K562 (cell line): ENCODE results near the gene ZNF280C. TPM values are rescaled to one million over a fixed set of nuclear protein-coding genes. Genes with fewer than 3 reads are reported as not detected.

Source experiments
- ATAC-seq: fragments of 200-7000 bp; cut with Tn5 transposase; 3 replicates; pipeline ENCODE4 v1.9.1; 2020; ENCODE audit warnings: moderate library complexity
- BruUV-seq: library from RNA; stranded (reverse); fragments of 400-500 nt; replicated peaks from 2 replicates; lab custom pipeline; 2021; lab: Mats Ljungman, UMichigan
- CTCF ChIA-PET: fragments of 300-600 bp; formaldehyde crosslinking; extraction: SDS; loops from one replicate; lab custom pipeline; 2021; ENCODE audit warnings: low intra/inter-chr PET ratio; lab: Yijun Ruan, JAX
- POLR2A ChIA-PET: fragments of 300-600, 350-650 bp; sonication (Branson Sonifier 250); formaldehyde crosslinking; extraction: SDS; loops from one replicate; lab custom pipeline; 2021; ENCODE audit warnings: antibody characterized with exemption, inconsistent platforms; lab: Yijun Ruan, JAX
- DNase-seq, 4 experiments: peaks; one replicate each; pipeline versions ENCODE4 v3.0.0 to v3.0.0-alpha.2; 2011 to 2018; ENCODE audit warnings: low spot score in 3 of 4, mixed read lengths in 3 of 4; ENCODE audit errors: extremely low read depth in 1 of 4
- FAIRE-seq: peaks from 2 replicates; lab custom pipeline; 2011; peaks lifted over from hg19 to GRCh38; lab: Jason Lieb, UNC
- H2AFZ ChIP-seq: 2 replicates; pipeline ENCODE4 v1.6.0; 2011; ENCODE audit warnings: low read depth, low read length, control low read depth, inconsistent platforms
- H3K27ac ChIP-seq: fragments of 200-600 bp; 3 replicates; pipeline ENCODE4 v1.8.0; 2011; ENCODE audit warnings: low read depth, mild to moderate bottlenecking, control low read depth, inconsistent platforms, low read length, moderate library complexity, mixed read lengths; ENCODE audit errors: extremely low read depth
- H3K27me3 ChIP-seq, 2 experiments: fragments of 300-600 bp in 1 of 2; 2 replicates in 1 of 2; 3 replicates in 1 of 2; pipeline versions ENCODE4 v1.6.0 to v1.8.0; 2011; ENCODE audit warnings: inconsistent platforms in 2 of 2, low read length in 2 of 2, mild to moderate bottlenecking in 1 of 2, mixed read lengths in 1 of 2, moderate library complexity in 1 of 2; ENCODE audit not compliant: control insufficient read depth in 2 of 2, insufficient read depth in 2 of 2
- H3K36me3 ChIP-seq: fragments of 300-600 bp; 3 replicates; pipeline ENCODE4 v1.8.0; 2011; ENCODE audit warnings: mild to moderate bottlenecking, low read length, inconsistent platforms; ENCODE audit not compliant: control insufficient read depth, insufficient read depth
- H3K4me1 ChIP-seq, 2 experiments: fragments of 200-600 bp in 1 of 2; replicated peaks in 1 of 2; 2 replicates in 1 of 2; 3 replicates in 1 of 2; pipeline versions ENCODE4 v1.5.1 to v1.8.0; 2011; ENCODE audit warnings: inconsistent platforms in 2 of 2, low read length in 2 of 2, mild to moderate bottlenecking in 1 of 2, mixed read lengths in 1 of 2, moderate library complexity in 1 of 2; ENCODE audit not compliant: control insufficient read depth in 2 of 2, insufficient read depth in 2 of 2
- H3K4me2 ChIP-seq: 2 replicates; pipeline ENCODE4 v1.6.1; 2011; ENCODE audit warnings: low read length, control low read depth, inconsistent platforms, mixed read lengths; ENCODE audit not compliant: insufficient read depth
- H3K4me3 ChIP-seq: fragments of 200-600 bp; sonication (generic), shearing (Covaris generic); 2 replicates; pipeline ENCODE4 v1.5.1; 2016; ENCODE audit warnings: control low read depth, inconsistent platforms
- H3K79me2 ChIP-seq: fragments of 200-600 bp; 3 replicates; pipeline ENCODE4 v1.8.0; 2011; ENCODE audit warnings: low read length, inconsistent platforms; ENCODE audit not compliant: control insufficient read depth, insufficient read depth
- H3K9ac ChIP-seq, 2 experiments: 2 replicates each; pipeline versions ENCODE4 v1.6.0 to v1.6.1; 2011; ENCODE audit warnings: low read depth in 2 of 2, low read length in 2 of 2, control low read depth in 1 of 2, inconsistent platforms in 1 of 2, mild to moderate bottlenecking in 1 of 2, mixed read lengths in 1 of 2; ENCODE audit not compliant: insufficient read depth in 1 of 2
- H3K9me1 ChIP-seq: one replicate; pipeline ENCODE4 v1.6.0; 2011; ENCODE audit warnings: inconsistent platforms, mild to moderate bottlenecking, low read length, moderate library complexity; ENCODE audit not compliant: control insufficient read depth, insufficient read depth
- H3K9me3 ChIP-seq: replicated peaks from 2 replicates; pipeline ENCODE4 v1.5.1; 2011; ENCODE audit warnings: low read depth, low read length, inconsistent platforms; ENCODE audit not compliant: control insufficient read depth, insufficient read depth
- H4K20me1 ChIP-seq: replicated peaks from 2 replicates; pipeline ENCODE4 v1.6.1; 2011; ENCODE audit warnings: low read length, inconsistent platforms, mixed read lengths; ENCODE audit not compliant: control insufficient read depth, insufficient read depth
- ARID1B ChIP-seq: fragments of 450-650 bp; IDR thresholded peaks from 2 replicates; pipeline ENCODE4 v1.6.1; 2016; ENCODE audit warnings: antibody characterized with exemption, mild to moderate bottlenecking, inconsistent platforms
- CBX3 ChIP-seq, 2 experiments: IDR thresholded peaks; 1 replicate in 1 of 2; 2 replicates in 1 of 2; pipeline ENCODE4 v1.6.1; 2012; ENCODE audit warnings: inconsistent platforms in 2 of 2, low read length in 2 of 2, borderline replicate concordance in 1 of 2, control low read depth in 1 of 2
- CTBP1 ChIP-seq: fragments of 450-650 bp; IDR thresholded peaks from 2 replicates; pipeline ENCODE4 v1.6.1; 2016; ENCODE audit warnings: borderline replicate concordance
- RERE ChIP-seq: sonication (generic); formaldehyde crosslinking; IDR thresholded peaks from 2 replicates; pipeline ENCODE4 v1.8.0; 2023; ENCODE audit warnings: missing genetic modification reagents, mild to moderate bottlenecking, borderline replicate concordance
- RFX5 ChIP-seq: IDR thresholded peaks from 2 replicates; pipeline ENCODE4 v1.6.1; 2011; ENCODE audit warnings: low read depth, mild to moderate bottlenecking, improper control_type of control experiment, low read length
- SNRNP70 ChIP-seq: fragments of 200-400 bp; formaldehyde crosslinking; optimal IDR thresholded peaks from 2 replicates; pipeline ENCODE3; 2017; ENCODE audit warnings: low read depth, low read length
- USF2 ChIP-seq: sonication (generic); formaldehyde crosslinking; IDR thresholded peaks from 2 replicates; pipeline ENCODE4 v1.5.0; 2020; ENCODE audit warnings: missing genetic modification reagents
- ZNF347 ChIP-seq: fragments of 450-650 bp; formaldehyde crosslinking; IDR thresholded peaks from 2 replicates; pipeline ENCODE4 v1.4.0; 2020; ENCODE audit warnings: low read depth, mild to moderate bottlenecking, moderate library complexity
- ZNF75A ChIP-seq: fragments of 450-650 bp; formaldehyde crosslinking; IDR thresholded peaks from 2 replicates; pipeline ENCODE4 v1.4.0; 2020; ENCODE audit warnings: mild to moderate bottlenecking
- WGBS: fragments of 100-300 bp; shearing (Covaris generic); methylation state at CpG from one replicate; pipeline ENCODE4 v1.1.6; 2016; ENCODE audit warnings: low coverage, mixed read lengths; ENCODE audit not compliant: insufficient coverage; ENCODE audit errors: missing lambda C conversion rate; 5-methylcytosine and 5-hydroxymethylcytosine counted together
- in situ Hi-C: fragments of 300-500 bp; cut with MboI; formaldehyde crosslinking; loops from 4 replicates; pipeline ENCODE4 v1.15.0; 2018; ENCODE audit warnings: inconsistent platforms, mixed read lengths
- intact Hi-C: fragments of 100-400 bp; cut with micrococcal nuclease; formaldehyde crosslinking; loops from 2 replicates; pipeline ENCODE4 v1.14.2; 2022
- polyA plus RNA-seq, 8 experiments: library from polyadenylated mRNA; depleted of rRNA in 4 of 8; stranded (reverse) in 5 of 8; unstranded in 3 of 8; fragments of >200 nt; fragmentation: Nextera tagmentation in 2 of 8; fragmentation: Illumina TruSeq in 1 of 8; extraction: Ambion mirVana in 2 of 8; extraction: Trizol in 1 of 8; gene quantifications; 2 replicates each; pipeline versions ENCODE4 v1.2.1 to v1.2.3, GENCODE V29; 2011 to 2014; ENCODE audit warnings: inconsistent platforms in 1 of 8, missing spikeins in 1 of 8
- total RNA-seq, 7 experiments: library from RNA; depleted of rRNA in 6 of 7; stranded (reverse); fragments of >200 nt in 6 of 7; fragmentation: Illumina TruSeq in 2 of 7; extraction: Trizol in 2 of 7; gene quantifications; 2 replicates each; pipeline versions ENCODE4 v1.2.1 to v1.2.3, GENCODE V29; 2011 to 2021; ENCODE audit warnings: low replicate concordance in 1 of 7

Gene ZNF280C
- total and polyA plus RNA-seq, 9 of the 15 experiments (the other 6 are each of a cell fraction or from before 2014, with no cell fraction given), result 1.6 to 8.3 (median 4.4) TPM

GRCh38 chrX:130190801-130191200 is 77.9 kb downstream of the ZNF280C start:
- H2AFZ ChIP-seq, result no peak overlapping the region
- CTCF ChIA-PET, result no interaction called here
- POLR2A ChIA-PET, result interaction anchor here (0.6 kb wide), 1 partner anchor 86 kb away, joined by 4 read pairs; no protein-coding TSS in a partner anchor
- no peak overlapping the region for H3K27ac ChIP-seq
- H3K4me2 ChIP-seq, result no peak overlapping the region
- TF ChIP-seq RERE (CRISPR knock-in tag) (no peak), ZNF75A (no peak), CTBP1 (no peak), CBX3 (IDR thresholded peaks at IDR 0.05; ENCODE audit: borderline replicate concordance in 1 of 2, low read length in 2 of 2) (no peak), USF2 (no peak), ZNF347 (no peak), RFX5 (no peak), SNRNP70 (no peak), ARID1B (no peak)
- no peaks in the 10 kb centered on the region for H3K79me2 ChIP-seq
- H3K9me1 ChIP-seq, result no peaks in the 10 kb centered on the region
- 83% methylated on average over 4 of the region's 4 CpGs for WGBS
- BruUV-seq, result no TSS peak
- intact Hi-C loops, result loop anchor here (5.0 to 10.0 kb wide), 3 partner anchors 68 to 1484 kb away; no protein-coding TSS in a partner anchor
- in situ Hi-C loops, result no loop called here
- no peak for ATAC-seq
- no peak for FAIRE-seq
- H3K9ac ChIP-seq, result no peak overlapping the region
- peaks cover 0 to 8% of the 10 kb centered on the region in 2 experiments; a peak in 2 of 5 replicates for H3K4me1 ChIP-seq
- H3K27me3 ChIP-seq, result no peaks in the 10 kb centered on the region
- H3K36me3 ChIP-seq, result no peaks in the 10 kb centered on the region
- H3K9me3 ChIP-seq, result no peaks in the 10 kb centered on the region
- H3K4me3 ChIP-seq, result no peak overlapping the region
- no peak for DNase-seq
- H4K20me1 ChIP-seq, result no peaks in the 10 kb centered on the region
